Activated naive CD4-positive, alpha-beta T cell treated with anti-CD3 and anti-CD28 coated beads, Interleukin-2, amount 10 ng/mL, durations not matched to agents 7 days and 5 days (primary cell): ENCODE results near the gene GADD45A.
"Not testable (repeated sequence)": the region's sequence is repeated elsewhere in the genome, so short reads cannot be mapped to it uniquely, and the experiment has no call there.

ENCODE experiments used
- CTCF ChIA-PET: fragments of 350-600 bp; sonication (Branson Sonifier 250); formaldehyde crosslinking; loops from one replicate; lab custom pipeline; 2021; ENCODE audit warnings: antibody characterized with exemption; lab: Charles Lee
- DNase-seq: peaks from one replicate; pipeline ENCODE4 v3.0.0-alpha.2; 2020
- H3K27ac Mint-ChIP-seq: one replicate; pipeline ENCODE4 v1.8.0; 2021; ENCODE audit warnings: mild to moderate bottlenecking, moderate library complexity, mixed read lengths
- H3K27me3 Mint-ChIP-seq: one replicate; pipeline ENCODE4 v1.8.0; 2021; ENCODE audit warnings: mild to moderate bottlenecking, mixed read lengths
- H3K36me3 Mint-ChIP-seq: one replicate; pipeline ENCODE4 v1.8.0; 2021; ENCODE audit warnings: mixed read lengths
- H3K4me1 Mint-ChIP-seq: one replicate; pipeline ENCODE4 v1.8.0; 2021; ENCODE audit warnings: mixed read lengths
- H3K4me3 Mint-ChIP-seq: one replicate; pipeline ENCODE4 v1.8.0; 2021; ENCODE audit warnings: mild to moderate bottlenecking, moderate library complexity, mixed read lengths
- H3K9me3 Mint-ChIP-seq: one replicate; pipeline ENCODE4 v1.8.0; 2021; ENCODE audit warnings: mixed read lengths

GADD45A gene

GRCh38 chr1:67653304-67653703 lies 31.7 kb upstream of the GADD45A start:
- Mint-ChIP-seq H3K4me1 (no peaks in the 10 kb centered on the region), H3K27me3 (peaks cover 10% of the 10 kb centered on the region), H3K9me3 (no peaks in the 10 kb centered on the region), H3K27ac (no peak overlapping the region), H3K4me3 (no peak overlapping the region), H3K36me3 (no peaks in the 10 kb centered on the region)
- no peak for DNase-seq
- CTCF ChIA-PET: interaction anchor here (1.3 kb wide), 1 partner anchor 107 kb away, joined by 6 read pairs; no protein-coding TSS in a partner anchor

- CTCF ChIA-PET: no interaction called here
- Mint-ChIP-seq H3K4me1 (no peaks in the 10 kb centered on the region), H3K27ac (no peak overlapping the region), H3K4me3 (no peak overlapping the region), H3K9me3 (no peaks in the 10 kb centered on the region), H3K27me3 (peaks cover 14% of the 10 kb centered on the region), H3K36me3 (no peaks in the 10 kb centered on the region)
- no peak for DNase-seq
These were observed 29.4 kb upstream of the GADD45A start for GRCh38 chr1:67655581-67655980.

- H3K36me3 Mint-ChIP-seq, CTCF ChIA-PET, H3K4me1 Mint-ChIP-seq, H3K9me3 Mint-ChIP-seq, H3K4me3 Mint-ChIP-seq, H3K27ac Mint-ChIP-seq, DNase-seq: not testable (repeated sequence)
- H3K27me3 Mint-ChIP-seq: peaks cover 16% of the 10 kb centered on the region
These were observed 27.8 kb upstream of the GADD45A start for GRCh38 chr1:67657152-67657551.

- H3K9me3 Mint-ChIP-seq: no peaks in the 10 kb centered on the region
- H3K4me1 Mint-ChIP-seq: no peaks in the 10 kb centered on the region
- peaks cover 13% of the 10 kb centered on the region for H3K27me3 Mint-ChIP-seq
- H3K4me3 Mint-ChIP-seq: no peak overlapping the region
- no peak overlapping the region for H3K27ac Mint-ChIP-seq
- no peak for DNase-seq
- CTCF ChIA-PET: interaction anchor here (0.6 kb wide), 1 partner anchor 10 kb away, joined by 3 read pairs; no protein-coding TSS in a partner anchor
- no peaks in the 10 kb centered on the region for H3K36me3 Mint-ChIP-seq
These were observed 25.8 kb upstream of the GADD45A start for GRCh38 chr1:67659229-67659628.

- no peaks in the 10 kb centered on the region for H3K4me1 Mint-ChIP-seq
- H3K9me3 Mint-ChIP-seq: peaks cover 2% of the 10 kb centered on the region
- CTCF ChIA-PET: no interaction called here
- no peak for DNase-seq
- H3K27ac Mint-ChIP-seq: no peak overlapping the region
- no peaks in the 10 kb centered on the region for H3K36me3 Mint-ChIP-seq
- peaks cover 14% of the 10 kb centered on the region for H3K27me3 Mint-ChIP-seq
- H3K4me3 Mint-ChIP-seq: no peak overlapping the region
These were observed 22.1 kb upstream of the GADD45A start for GRCh38 chr1:67662884-67663283.

GRCh38 chr1:67664048-67664447 lies 21.0 kb upstream of the GADD45A start:
- H3K4me1 Mint-ChIP-seq: no peaks in the 10 kb centered on the region
- DNase-seq: no peak
- H3K36me3 Mint-ChIP-seq: no peaks in the 10 kb centered on the region
- H3K4me3 Mint-ChIP-seq: no peak overlapping the region
- CTCF ChIA-PET: interaction anchor here (0.7 kb wide), 1 partner anchor 20 kb away, joined by 3 read pairs; no protein-coding TSS in a partner anchor
- peaks cover 2% of the 10 kb centered on the region for H3K9me3 Mint-ChIP-seq
- no peak overlapping the region for H3K27ac Mint-ChIP-seq
- H3K27me3 Mint-ChIP-seq: peaks cover 24% of the 10 kb centered on the region

- DNase-seq, CTCF ChIA-PET, H3K27ac Mint-ChIP-seq, H3K9me3 Mint-ChIP-seq, H3K4me3 Mint-ChIP-seq, H3K4me1 Mint-ChIP-seq, H3K36me3 Mint-ChIP-seq: not testable (repeated sequence)
- peaks cover 22% of the 10 kb centered on the region for H3K27me3 Mint-ChIP-seq
These were observed 19.7 kb upstream of the GADD45A start for GRCh38 chr1:67665307-67665706.

GRCh38 chr1:67666636-67667035 lies 18.4 kb upstream of the GADD45A start:
- Mint-ChIP-seq H3K9me3 (peaks cover 2% of the 10 kb centered on the region), H3K27me3 (peaks cover 21% of the 10 kb centered on the region), H3K4me1 (no peaks in the 10 kb centered on the region), H3K36me3 (no peaks in the 10 kb centered on the region), H3K27ac (no peak overlapping the region), H3K4me3 (no peak overlapping the region)
- DNase-seq: no peak
- CTCF ChIA-PET: interaction anchor here (1.6 kb wide), 1 partner anchor 93 kb away, joined by 4 read pairs; no protein-coding TSS in a partner anchor

- Mint-ChIP-seq H3K4me1 (peaks cover 3% of the 10 kb centered on the region), H3K4me3 (no peak overlapping the region), H3K36me3 (no peaks in the 10 kb centered on the region), H3K9me3 (peaks cover 2% of the 10 kb centered on the region), H3K27me3 (peaks cover 33% of the 10 kb centered on the region), H3K27ac (no peak overlapping the region)
- DNase-seq: no peak
- CTCF ChIA-PET: no interaction called here
These were observed 16.3 kb upstream of the GADD45A start for GRCh38 chr1:67668660-67669059.

- Mint-ChIP-seq H3K4me3 (no peak overlapping the region), H3K9me3 (no peaks in the 10 kb centered on the region), H3K27ac (no peak overlapping the region), H3K4me1 (peaks cover 29% of the 10 kb centered on the region), H3K36me3 (no peaks in the 10 kb centered on the region), H3K27me3 (peaks cover 30% of the 10 kb centered on the region)
- CTCF ChIA-PET: interaction anchor here (0.8 kb wide), 1 partner anchor 99 kb away, joined by 3 read pairs; no protein-coding TSS in a partner anchor
- DNase-seq: no peak
These were observed 12.7 kb upstream of the GADD45A start for GRCh38 chr1:67672260-67672803.

GRCh38 chr1:67673468-67674201 lies 11.4 kb upstream of the GADD45A start:
- Mint-ChIP-seq H3K4me1 (peaks cover 29% of the 10 kb centered on the region), H3K27me3 (peaks cover 22% of the 10 kb centered on the region), H3K9me3 (no peaks in the 10 kb centered on the region), H3K4me3 (no peak overlapping the region), H3K27ac (peak overlapping the region; percentile 85), H3K36me3 (no peaks in the 10 kb centered on the region)
- no peak for DNase-seq
- CTCF ChIA-PET: interaction anchor here (1.3 to 2.7 kb wide), 4 partner anchors 12 to 112 kb away, joined by 3 to 17 read pairs (median 8); partner anchors contain the start of gene GADD45A

- DNase-seq: peak; percentile 70
- Mint-ChIP-seq H3K27ac (peak overlapping the region; percentile 85), H3K4me1 (peaks cover 29% of the 10 kb centered on the region), H3K36me3 (no peaks in the 10 kb centered on the region), H3K9me3 (no peaks in the 10 kb centered on the region), H3K4me3 (peak overlapping the region; percentile 31), H3K27me3 (peaks cover 18% of the 10 kb centered on the region)
- CTCF ChIA-PET: interaction anchor here (0.6 to 2.7 kb wide), 6 partner anchors 11 to 1062 kb away, joined by 3 to 17 read pairs (median 4); partner anchors contain the start of gene GADD45A
These were observed 10.6 kb upstream of the GADD45A start for GRCh38 chr1:67674260-67675011.

- H3K27ac Mint-ChIP-seq: peak overlapping the region; percentile 31
- H3K4me3 Mint-ChIP-seq: no peak overlapping the region
- no peaks in the 10 kb centered on the region for H3K36me3 Mint-ChIP-seq
- DNase-seq: no peak
- peaks cover 16% of the 10 kb centered on the region for H3K27me3 Mint-ChIP-seq
- CTCF ChIA-PET: interaction anchor here (0.8 to 2.7 kb wide), 3 partner anchors 10 to 114 kb away, joined by 4 to 17 read pairs (median 10); partner anchors contain the start of gene GADD45A
- no peaks in the 10 kb centered on the region for H3K9me3 Mint-ChIP-seq
- peaks cover 29% of the 10 kb centered on the region for H3K4me1 Mint-ChIP-seq
These were observed 9.2 kb upstream of the GADD45A start for GRCh38 chr1:67675800-67676199.

GRCh38 chr1:67676287-67676686 lies 8.7 kb upstream of the GADD45A start:
- Mint-ChIP-seq H3K9me3 (no peaks in the 10 kb centered on the region), H3K27ac (no peak overlapping the region)
- CTCF ChIA-PET: interaction anchor here (0.6 to 0.8 kb wide), 2 partner anchors 84 to 113 kb away, joined by 3 to 4 read pairs; no protein-coding TSS in a partner anchor

More at GRCh38 chr1:67676287-67676686, 8.7 kb upstream of the GADD45A start:
- no peak for DNase-seq
- Mint-ChIP-seq H3K4me1 (peaks cover 29% of the 10 kb centered on the region), H3K36me3 (no peaks in the 10 kb centered on the region), H3K4me3 (no peak overlapping the region), H3K27me3 (peaks cover 16% of the 10 kb centered on the region)
